Hypothalamus (tissue), 51 donors: ENCODE results near the gene DSTN.

Experiments
- DNase-seq, 51 donors: peaks; one replicate each; lab custom pipeline; 2025; lab: John Stamatoyannopoulos, UW

DSTN gene

DNA sequence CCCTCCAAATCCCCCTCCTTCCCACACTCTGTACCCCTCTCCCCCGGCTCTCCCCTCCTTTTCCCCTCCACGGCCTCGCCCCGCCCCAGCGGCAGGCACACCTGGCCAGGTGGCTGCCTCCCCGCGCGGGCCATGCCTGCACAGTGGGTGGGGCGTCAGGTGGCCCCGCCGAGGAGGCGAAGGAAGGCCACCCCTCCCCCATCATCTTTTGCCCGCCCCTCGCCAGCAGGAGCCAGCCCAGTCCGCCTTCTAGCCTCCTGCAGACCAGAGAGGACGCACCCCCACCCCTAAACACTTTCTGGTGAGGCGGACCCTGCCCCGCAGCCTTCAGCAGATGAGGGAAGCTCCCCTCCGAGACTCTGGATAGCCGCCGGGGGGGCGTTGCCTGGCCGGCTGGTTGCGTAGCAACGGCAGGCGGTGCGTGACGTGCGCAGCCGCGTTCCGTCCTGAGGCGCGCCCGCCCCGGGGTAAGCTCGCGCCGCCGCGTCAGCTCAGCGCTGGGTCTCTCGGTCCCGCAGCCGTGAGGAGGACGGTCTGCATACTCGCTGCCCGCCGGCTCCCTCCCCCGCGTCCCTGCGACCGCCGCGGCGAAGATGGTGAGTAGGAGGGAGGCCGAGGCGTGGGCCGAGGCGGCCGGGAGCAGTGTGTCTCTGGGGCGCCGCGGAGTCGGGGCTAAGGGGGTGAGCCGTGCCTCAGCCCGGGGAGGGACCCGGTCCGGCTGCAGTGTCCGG lies at the start of gene DSTN:
Gene DSTN (plus strand): TSS at position 460 of the 731 bp plus-strand sequence. CDS start 134 bp downstream, at position 594.
- DNase-seq, result peak; percentile 39 to 95 (median 81)

GRCh38 chr20:17520583-17520982 lies 49.3 kb upstream of the DSTN start:
- no peak for DNase-seq

GRCh38 chr20:17522528-17522927 lies 47.3 kb upstream of the DSTN start:
- no peak for DNase-seq

GRCh38 chr20:17523326-17523725 lies 46.5 kb upstream of the DSTN start:
- DNase-seq, result no peak

GRCh38 chr20:17524560-17524959 lies 45.3 kb upstream of the DSTN start:
- DNase-seq, result no peak

DNA sequence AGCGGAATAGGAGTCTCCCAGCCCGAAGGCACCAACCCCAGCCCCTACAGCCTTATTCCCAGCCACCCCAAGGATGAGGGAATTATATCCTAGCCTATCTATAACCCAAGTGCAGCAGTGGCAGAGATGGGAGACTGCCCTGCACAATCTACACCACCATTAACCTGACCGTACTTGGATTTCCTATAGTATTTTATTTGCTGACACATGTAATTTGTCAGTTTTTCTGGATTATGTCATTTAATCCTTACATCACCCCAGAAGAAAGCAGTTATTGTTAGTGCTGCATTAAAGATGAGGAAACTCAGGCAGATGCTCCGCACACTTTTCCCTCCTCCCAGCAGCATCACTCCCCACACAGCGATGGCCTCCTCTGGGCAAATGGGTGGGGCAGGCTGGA lies 44.7 kb upstream of the DSTN start:
- DNase-seq, result no peak

GRCh38 chr20:17525650-17526049 lies 44.2 kb upstream of the DSTN start:
- DNase-seq, result peak in 6 of 51 donors; percentile 3 to 21 (median 12)

DNA sequence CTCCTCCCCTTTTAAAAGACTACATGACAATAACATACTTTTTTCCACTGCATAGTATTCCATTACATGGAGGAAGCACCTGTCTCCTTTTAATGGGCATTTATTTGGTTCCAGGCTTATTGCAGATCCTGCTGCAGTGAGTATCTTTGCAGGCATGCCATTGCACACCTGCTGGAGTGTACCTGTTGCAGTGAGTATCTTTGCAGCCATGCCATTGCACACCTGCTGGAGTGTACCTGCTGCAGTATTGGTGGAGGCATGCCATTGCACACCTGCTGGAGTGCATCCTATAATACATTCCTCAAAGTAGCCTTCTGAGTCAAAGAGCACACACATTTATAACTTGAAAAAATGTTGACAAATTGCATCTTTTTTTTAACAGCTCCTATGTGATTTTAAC lies 40.3 kb upstream of the DSTN start:
- DNase-seq, result no peak

DNA sequence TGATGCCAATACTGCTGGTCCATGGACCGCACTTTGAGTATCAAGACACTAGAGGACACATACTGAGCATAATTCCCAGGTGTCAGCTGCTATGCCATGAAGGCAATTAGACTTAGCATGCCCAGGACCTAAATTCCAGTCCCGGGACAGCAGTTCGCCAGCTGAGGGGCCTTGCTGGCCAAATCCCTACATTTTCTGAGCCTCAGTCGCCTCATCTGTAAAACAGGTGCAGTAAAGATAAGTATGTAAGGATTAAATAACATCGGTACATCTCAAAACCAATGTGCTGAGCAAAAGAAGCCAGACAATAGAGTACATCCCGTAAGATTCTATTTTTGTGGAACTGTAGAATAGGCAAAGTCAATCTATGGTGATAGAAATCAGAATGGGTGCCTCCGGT lies 39.7 kb upstream of the DSTN start:
- no peak for DNase-seq

DNA sequence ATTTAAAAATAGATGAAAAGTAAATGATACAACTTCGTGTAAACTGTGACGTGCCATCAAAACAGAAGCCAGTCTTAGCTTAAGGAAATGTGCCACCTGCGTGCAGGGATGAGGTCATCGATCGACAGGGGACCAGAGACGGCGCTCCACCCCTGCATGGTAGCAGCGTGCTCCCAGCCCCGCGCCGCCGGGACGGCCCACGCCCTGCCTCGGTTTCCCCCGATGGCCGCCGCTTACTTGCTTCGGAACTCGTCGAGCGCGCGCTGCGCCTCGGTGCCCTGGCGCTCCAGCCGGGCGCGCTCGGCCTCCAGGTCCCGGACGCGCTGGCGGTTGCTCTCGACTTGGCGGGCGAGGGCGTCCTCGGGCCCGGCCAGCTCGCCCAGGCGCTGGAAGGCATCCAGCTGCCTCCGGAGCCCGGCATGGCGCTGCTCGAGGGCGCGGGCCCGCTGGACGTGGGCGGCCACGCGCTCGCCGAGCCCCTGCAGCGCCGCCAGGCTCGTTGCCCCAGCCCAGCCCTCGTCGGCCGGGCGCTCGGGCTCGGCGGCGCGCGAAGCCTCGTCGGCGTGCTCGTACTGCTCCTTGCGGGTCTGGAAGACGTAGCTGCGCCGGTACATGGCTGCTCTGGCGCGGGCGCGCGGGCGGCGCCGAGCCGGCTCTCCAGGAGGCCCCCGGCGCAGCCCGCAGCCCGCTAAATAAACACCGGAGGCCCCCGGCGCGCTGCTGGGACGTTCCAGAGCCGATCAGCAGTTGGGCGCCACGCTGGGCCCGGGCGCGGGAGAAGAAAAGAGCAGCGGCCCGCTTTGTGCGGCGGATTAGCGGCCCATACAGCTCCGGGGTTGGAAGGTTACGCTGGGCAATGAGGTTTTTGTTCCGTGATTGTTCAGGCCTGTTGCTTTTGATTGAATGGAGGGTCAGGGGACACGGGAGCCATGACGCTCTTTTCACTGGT lies 38.9 kb upstream of the DSTN start, which contains the start of gene BFSP1:
Gene BFSP1 (minus strand): TSS at position 664 of the 949 bp plus-strand sequence. CDS start 50 bp downstream, at position 614.
- peak in 37 of 51 donors; percentile 8 to 79 (median 53) for DNase-seq

DNA sequence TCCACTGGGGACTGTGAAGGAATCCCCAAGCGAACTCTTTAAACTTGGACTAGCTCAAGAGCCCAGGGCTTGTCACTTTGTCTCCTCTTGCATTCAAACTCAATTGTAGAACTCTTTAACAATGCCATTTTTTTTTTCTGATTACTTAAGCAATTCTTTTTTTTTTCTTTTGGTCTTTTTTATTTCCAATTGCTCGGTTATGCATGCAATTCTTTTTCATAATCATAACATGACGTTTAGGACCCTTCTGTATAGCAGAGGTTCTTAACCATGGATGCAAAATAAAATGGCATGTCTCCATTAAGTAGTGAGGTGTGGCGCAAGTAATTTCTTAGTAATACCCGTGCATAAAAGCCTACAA lies 38.2 kb upstream of the DSTN start:
- DNase-seq, result no peak

GRCh38 chr20:17533396-17533795 lies 36.5 kb upstream of the DSTN start:
- peak in 9 of 51 donors; percentile 4 to 38 (median 18) for DNase-seq

DNA sequence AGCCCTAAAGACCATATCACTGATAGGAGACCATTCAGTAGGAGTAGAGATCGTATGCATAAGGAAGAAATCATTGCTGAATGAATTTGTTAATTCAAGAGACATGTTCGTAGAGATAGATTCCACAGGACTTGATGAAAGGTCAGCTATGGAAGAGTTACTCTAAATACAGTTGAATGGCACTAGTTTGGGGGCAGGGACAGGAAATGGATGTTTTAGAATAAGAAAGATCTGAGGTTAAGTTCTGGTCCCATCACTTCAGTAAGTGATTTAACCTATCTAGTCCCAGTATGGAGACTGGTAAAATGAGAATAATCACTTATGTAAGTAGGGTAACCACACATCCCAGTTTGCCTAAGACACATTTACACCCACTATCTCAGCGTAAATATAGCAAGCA lies 35.8 kb upstream of the DSTN start:
- no peak for DNase-seq

DNA sequence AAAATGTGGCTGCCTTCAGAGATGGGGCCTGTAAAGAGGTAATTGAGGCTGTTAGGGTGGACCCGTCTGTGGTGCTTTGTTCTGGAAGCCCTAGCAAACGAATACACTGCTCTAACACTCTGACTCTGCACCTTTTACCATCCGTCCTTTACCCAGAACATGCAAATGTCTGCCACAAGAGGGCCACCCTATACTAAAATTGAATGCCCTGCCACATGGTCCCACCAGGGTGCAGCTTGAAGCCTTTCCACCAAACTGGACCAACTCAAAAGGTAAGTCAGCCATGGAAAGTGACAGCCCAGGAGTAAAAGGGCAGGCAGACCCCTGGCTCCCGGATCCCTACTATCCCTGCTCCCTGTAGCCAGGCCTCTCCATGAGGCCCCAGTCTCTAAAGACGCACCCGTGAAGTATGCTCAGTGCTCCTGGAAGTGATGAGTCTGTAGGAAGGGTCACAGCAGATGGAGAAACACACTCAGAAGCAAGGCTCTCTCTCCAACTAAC lies 32.9 kb upstream of the DSTN start:
- DNase-seq, result peak in 37 of 51 donors; percentile 3 to 78 (median 32)

DNA sequence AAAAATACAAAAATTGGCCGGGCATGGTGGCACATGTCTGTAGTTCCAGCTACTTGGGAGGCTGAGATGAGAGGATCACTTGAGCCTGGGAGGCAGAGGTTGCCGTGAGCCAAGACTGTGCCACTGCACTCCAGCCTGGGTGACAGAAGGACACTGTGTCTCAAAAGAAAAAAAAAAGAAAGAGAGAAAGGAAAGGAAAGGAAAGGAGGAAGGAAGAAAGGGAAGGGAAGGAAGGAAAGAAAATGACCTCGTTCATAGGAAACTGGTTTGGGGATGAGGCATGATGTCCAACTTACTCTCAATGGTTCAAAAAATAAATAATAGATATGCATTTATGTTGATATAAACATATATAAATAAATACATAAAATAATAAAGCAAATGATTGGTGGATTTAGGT lies 31.9 kb upstream of the DSTN start:
- DNase-seq, result no peak

- no peak for DNase-seq
These were observed 31.2 kb upstream of the DSTN start for GRCh38 chr20:17538517-17539170.

DNA sequence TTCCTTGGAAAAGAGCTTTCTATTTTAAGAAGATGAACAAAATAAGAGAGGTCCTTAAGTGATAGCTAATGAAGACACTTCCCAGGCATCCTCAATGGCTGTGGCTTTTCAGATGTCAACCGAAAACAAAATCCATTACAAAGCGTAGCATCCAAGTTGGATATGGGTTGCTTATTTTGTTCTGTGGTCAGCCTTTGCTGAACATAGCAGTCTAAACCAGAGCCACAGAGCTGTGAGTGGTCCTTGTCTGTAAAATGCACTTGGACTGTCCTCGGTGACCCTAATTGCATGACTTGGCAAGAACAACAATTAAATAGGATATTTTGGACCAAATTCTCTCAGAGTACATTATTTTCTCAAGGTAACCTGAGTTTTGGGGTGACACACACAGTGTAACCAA lies 28.3 kb upstream of the DSTN start:
- no peak for DNase-seq

DNA sequence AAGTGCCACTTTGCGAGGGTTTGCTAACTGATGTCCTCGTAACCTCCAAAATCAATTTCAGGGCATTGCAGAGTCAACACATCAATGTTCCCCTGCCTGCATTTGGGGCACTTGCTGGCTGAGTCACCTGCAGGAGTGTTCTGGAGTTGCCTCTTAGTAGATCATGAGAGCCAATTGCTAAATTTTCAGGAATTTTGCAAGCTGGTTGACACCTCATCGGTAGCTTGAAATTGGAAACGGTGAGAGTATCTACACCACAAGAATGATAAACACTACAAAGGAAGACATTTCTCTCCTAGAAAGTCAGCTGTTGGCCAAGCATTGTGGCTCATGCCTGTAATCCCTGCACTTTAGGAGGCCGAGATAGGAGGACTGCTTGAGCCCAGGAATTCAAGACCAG lies 27.9 kb upstream of the DSTN start:
- no peak for DNase-seq

DNA sequence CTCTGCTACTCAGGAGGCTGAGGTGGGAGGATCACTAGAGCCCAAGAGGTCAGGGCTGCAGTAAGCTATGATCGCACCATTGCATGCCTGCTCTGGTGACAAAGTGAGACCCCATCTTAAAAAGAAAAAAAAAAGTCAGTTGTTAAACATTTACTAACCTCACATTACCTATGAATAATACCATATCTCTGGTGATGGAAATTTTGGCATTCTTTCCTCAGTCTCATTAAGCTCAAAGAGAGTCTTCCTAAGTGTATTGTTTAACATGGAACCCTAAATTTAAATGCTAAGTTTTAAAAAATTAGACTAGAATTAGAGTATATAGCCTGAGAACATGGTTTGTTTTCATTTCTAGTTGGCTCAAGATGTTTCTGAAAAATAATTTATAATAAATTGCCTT lies 27.4 kb upstream of the DSTN start:
- DNase-seq, result no peak

GRCh38 chr20:17542993-17543412 lies 26.9 kb upstream of the DSTN start:
- DNase-seq, result no peak
